Liver (tissue), 9 donors: ENCODE measurements around the gene TFAP2B. TPM values are rescaled to one million over a fixed set of nuclear protein-coding genes. Genes with fewer than 3 reads are reported as not detected.

Source experiments
- DNase-seq: peaks from one replicate; pipeline ENCODE4 v3.0.0-alpha.2; 2017; ENCODE audit warnings: low spot score
- H3K27ac ChIP-seq, 2 donors: one replicate each; pipeline ENCODE4 v1.7.0; 2013; ENCODE audit warnings: inconsistent platforms in 2 of 2, low read length in 2 of 2, control low read depth in 1 of 2, low read depth in 1 of 2, mild to moderate bottlenecking in 1 of 2
- H3K27me3 ChIP-seq, 4 donors: one replicate each; pipeline versions ENCODE4 v1.6.1 to v1.7.0; 2013; ENCODE audit warnings: low read length in 3 of 4, inconsistent platforms in 1 of 4, mild to moderate bottlenecking in 1 of 4, moderate library complexity in 1 of 4; ENCODE audit not compliant: control insufficient read depth in 4 of 4, insufficient read depth in 4 of 4
- H3K36me3 ChIP-seq, 4 donors: one replicate each; pipeline versions ENCODE4 v1.6.1 to v1.7.0; 2013; ENCODE audit warnings: low read length in 3 of 4, mild to moderate bottlenecking in 3 of 4, low read depth in 1 of 4, moderate library complexity in 1 of 4; ENCODE audit not compliant: control insufficient read depth in 4 of 4, insufficient read depth in 3 of 4
- H3K4me1 ChIP-seq, 4 donors: one replicate each; pipeline versions ENCODE4 v1.6.1 to v1.7.0; 2013; ENCODE audit warnings: low read length in 3 of 4, mild to moderate bottlenecking in 3 of 4, moderate library complexity in 1 of 4; ENCODE audit not compliant: control insufficient read depth in 4 of 4, insufficient read depth in 4 of 4
- H3K4me3 ChIP-seq, 3 donors: one replicate each; pipeline versions ENCODE4 v1.6.1 to v1.7.0; 2013; ENCODE audit warnings: low read length in 3 of 3, control low read depth in 1 of 3, low read depth in 1 of 3, mild to moderate bottlenecking in 1 of 3
- H3K9ac ChIP-seq, 2 donors: one replicate each; pipeline ENCODE4 v1.7.0; 2013; ENCODE audit warnings: low read length in 2 of 2, mild to moderate bottlenecking in 2 of 2, moderate library complexity in 2 of 2, control low read depth in 1 of 2, low read depth in 1 of 2
- H3K9me3 ChIP-seq, 4 donors: one replicate each; pipeline versions ENCODE4 v1.6.1 to v1.7.0; 2013; ENCODE audit warnings: low read length in 3 of 4; ENCODE audit not compliant: control insufficient read depth in 4 of 4
- CTCF ChIP-seq: fragments of 150-350 bp; IDR thresholded peaks from 2 replicates; pipeline ENCODE4 v1.5.1; 2017; ENCODE audit warnings: improper control_type of control experiment, low read depth, low read length; ENCODE audit not compliant: missing input control
- EGR1 ChIP-seq, 2 donors: IDR thresholded peaks; 2 replicates each; pipeline ENCODE4 v1.6.1; 2016 to 2018; ENCODE audit warnings: antibody characterized with exemption in 2 of 2, low read depth in 2 of 2
- FOXA1 ChIP-seq: IDR thresholded peaks from 2 replicates; pipeline ENCODE4 v1.6.1; 2016; ENCODE audit warnings: antibody characterized with exemption
- FOXA2 ChIP-seq: IDR thresholded peaks from 2 replicates; pipeline ENCODE4 v1.6.1; 2016; ENCODE audit warnings: antibody characterized with exemption
- GABPA ChIP-seq, 2 donors: IDR thresholded peaks in 1 of 2; conservative IDR thresholded peaks in 1 of 2; 2 replicates each; pipeline ENCODE4 v1.6.1; 2016; ENCODE audit warnings: antibody characterized with exemption in 2 of 2, mild to moderate bottlenecking in 1 of 2, moderate library complexity in 1 of 2
- HNF4A ChIP-seq, 2 donors: conservative IDR thresholded peaks; 2 replicates each; pipeline ENCODE4 v1.6.1; 2016; ENCODE audit warnings: antibody characterized with exemption in 2 of 2, mild to moderate bottlenecking in 2 of 2
- JUND ChIP-seq, 2 donors: IDR thresholded peaks; 2 replicates each; pipeline ENCODE4 v1.6.1; 2016; ENCODE audit warnings: antibody characterized with exemption in 2 of 2
- MAX ChIP-seq: IDR thresholded peaks from 2 replicates; pipeline ENCODE4 v1.6.1; 2016; ENCODE audit warnings: antibody characterized with exemption
- NR2F2 ChIP-seq: IDR thresholded peaks from 2 replicates; pipeline ENCODE4 v1.6.1; 2016; ENCODE audit warnings: antibody characterized with exemption
- RAD21 ChIP-seq, 2 donors: IDR thresholded peaks; 2 replicates each; pipeline ENCODE4 v1.6.1; 2016; ENCODE audit warnings: antibody characterized with exemption in 2 of 2, mild to moderate bottlenecking in 2 of 2
- REST ChIP-seq: IDR thresholded peaks from 2 replicates; pipeline ENCODE4 v1.6.1; 2016; ENCODE audit warnings: antibody characterized with exemption, mild to moderate bottlenecking
- RXRA ChIP-seq, 2 donors: IDR thresholded peaks; 2 replicates each; pipeline ENCODE4 v1.6.1; 2017 to 2018; ENCODE audit warnings: antibody characterized with exemption in 2 of 2, mild to moderate bottlenecking in 1 of 2
- SP1 ChIP-seq: IDR thresholded peaks from 2 replicates; pipeline ENCODE4 v1.6.1; 2018; ENCODE audit warnings: antibody characterized with exemption, mild to moderate bottlenecking
- YY1 ChIP-seq: IDR thresholded peaks from 2 replicates; pipeline ENCODE4 v1.6.1; 2016; ENCODE audit warnings: antibody characterized with exemption, mild to moderate bottlenecking
- ZBTB33 ChIP-seq: IDR thresholded peaks from 2 replicates; pipeline ENCODE4 v1.6.1; 2016; ENCODE audit warnings: antibody characterized with exemption
- WGBS: extraction: QIAGEN DNeasy Blood & Tissue Kit; methylation state at CpG from one replicate; pipeline ENCODE4 v1.1.7; 2013; 5-methylcytosine and 5-hydroxymethylcytosine counted together
- polyA plus RNA-seq, 2 donors: library from polyadenylated mRNA; stranded (reverse) in 1 of 2; unstranded in 1 of 2; fragments of 200-250 nt in 1 of 2; fragments of >200 nt in 1 of 2; fragmentation: Nextera tagmentation in 1 of 2; extraction: Ambion mirVana in 1 of 2; gene quantifications; one replicate each; pipeline versions ENCODE4 v1.2.1 to v1.2.3, GENCODE V29; 2013 to 2015
- total RNA-seq, 2 donors: library from RNA; depleted of rRNA; stranded (reverse); fragments of >200 nt; gene quantifications; one replicate each; pipeline ENCODE4 v1.2.3, GENCODE V29; 2014
- donor health status: healthy.
- donor health status: healthy.
- donor health status: healthy.
- donor health status: healthy.
- donor health status: healthy.

The TFAP2B gene
- total and polyA plus RNA-seq, 4 donors, result not detected

- Histone ChIP-seq H3K9me3 (peaks cover 0 to 1% (median 0%) of the 10 kb centered on the region in 4 donors), H3K27ac (no peak overlapping the region), H3K9ac (no peak overlapping the region), H3K27me3 (peaks cover 0 to 26% (median 8%) of the 10 kb centered on the region in 4 donors), H3K4me1 (peaks cover 9 to 18% (median 16%) of the 10 kb centered on the region in 4 donors), H3K36me3 (no peaks in the 10 kb centered on the region), H3K4me3 (peak overlapping the region in 1 of 3 donors; percentile 54)
- DNase-seq, result no peak
- TF ChIP-seq JUND (IDR thresholded peaks at IDR 0.05), result no peak
- TF ChIP-seq FOXA1, result no peak
- no peak for TF ChIP-seq HNF4A (conservative IDR thresholded peaks at IDR 0.05)
- TF ChIP-seq EGR1 (IDR thresholded peaks at IDR 0.05; ENCODE audit: low read depth in 2 of 2), result no peak
- TF ChIP-seq CTCF, result no peak
- no peak for TF ChIP-seq GABPA (IDR thresholded peaks at IDR 0.05 in 1 of 2, conservative IDR thresholded peaks at IDR 0.05 in 1 of 2)
- TF ChIP-seq SP1, result no peak
- no peak for TF ChIP-seq RXRA (IDR thresholded peaks at IDR 0.05)
- TF ChIP-seq NR2F2, result no peak
- no peak for TF ChIP-seq RAD21 (IDR thresholded peaks at IDR 0.05)
- TF ChIP-seq MAX, result no peak
- 6% methylated on average over 58 of the region's 58 CpGs for WGBS
Measured at GRCh38 chr6:50819904-50820868, 1.5 kb downstream of the TFAP2B start.

GRCh38 chr6:50820869-50821264 is 2.2 kb downstream of the TFAP2B start:
- Histone ChIP-seq H3K9me3 (peaks cover 0 to 1% (median 0%) of the 10 kb centered on the region in 4 donors), H3K27ac (no peak overlapping the region), H3K4me1 (peaks cover 9 to 17% (median 15%) of the 10 kb centered on the region in 4 donors), H3K4me3 (no peak overlapping the region), H3K9ac (no peak overlapping the region), H3K36me3 (no peaks in the 10 kb centered on the region), H3K27me3 (peaks cover 0 to 32% (median 12%) of the 10 kb centered on the region in 4 donors)
- TF ChIP-seq ZBTB33, result no peak
- TF ChIP-seq JUND (IDR thresholded peaks at IDR 0.05), result no peak
- no peak for TF ChIP-seq YY1
- TF ChIP-seq EGR1 (IDR thresholded peaks at IDR 0.05; ENCODE audit: low read depth in 2 of 2), result no peak
- no peak for TF ChIP-seq REST
- no peak for TF ChIP-seq FOXA2
- DNase-seq, result no peak
- 11% methylated on average over 5 of the region's 5 CpGs for WGBS
